Measurements from ENCODE around the gene DIO1.

DIO1 gene

DNA sequence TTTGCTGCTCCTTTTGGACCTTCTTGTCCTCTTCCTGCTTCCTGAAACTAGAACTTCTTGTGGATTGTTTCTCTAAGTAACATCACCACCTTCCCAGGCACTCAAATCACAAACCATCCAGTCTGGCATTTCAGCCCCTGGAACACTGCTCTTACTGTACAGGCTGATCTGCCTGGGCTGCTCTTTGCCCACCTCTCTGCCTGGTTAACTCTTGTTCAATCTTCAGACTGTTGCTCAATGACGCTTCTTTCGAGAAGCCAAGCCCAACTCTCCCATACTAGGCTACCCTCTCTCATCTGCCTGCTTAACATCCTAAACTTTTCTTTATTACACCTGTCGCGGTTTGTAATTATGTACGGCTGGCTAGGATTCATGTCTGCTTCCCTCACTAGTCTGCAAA lies 657 bp downstream of the DIO1 start:
- DNase-seq (ENCODE audit: low read depth), result no peak

DNA sequence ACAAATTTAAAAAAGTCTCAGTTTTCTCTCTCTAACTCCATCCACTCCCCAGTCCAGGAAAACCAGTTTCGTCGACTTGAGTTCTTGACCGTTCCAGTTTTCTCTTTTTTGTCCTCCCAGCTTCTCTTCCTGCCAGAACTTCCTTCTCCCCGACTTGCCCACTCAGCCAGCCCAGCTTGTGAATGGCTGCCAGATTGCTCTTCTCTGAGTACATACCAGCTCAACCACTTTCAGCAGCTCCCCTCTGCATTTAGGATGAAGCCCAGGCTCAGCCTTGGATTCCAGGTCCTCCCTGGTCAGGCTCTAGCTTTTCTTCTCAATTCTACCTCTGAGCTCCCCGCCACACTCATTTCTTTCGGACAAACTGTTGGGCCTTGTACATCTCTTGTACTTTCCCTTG lies 1.4 kb downstream of the DIO1 start:
- peak; percentile 10 for DNase-seq (ENCODE audit: low read depth)

DNA sequence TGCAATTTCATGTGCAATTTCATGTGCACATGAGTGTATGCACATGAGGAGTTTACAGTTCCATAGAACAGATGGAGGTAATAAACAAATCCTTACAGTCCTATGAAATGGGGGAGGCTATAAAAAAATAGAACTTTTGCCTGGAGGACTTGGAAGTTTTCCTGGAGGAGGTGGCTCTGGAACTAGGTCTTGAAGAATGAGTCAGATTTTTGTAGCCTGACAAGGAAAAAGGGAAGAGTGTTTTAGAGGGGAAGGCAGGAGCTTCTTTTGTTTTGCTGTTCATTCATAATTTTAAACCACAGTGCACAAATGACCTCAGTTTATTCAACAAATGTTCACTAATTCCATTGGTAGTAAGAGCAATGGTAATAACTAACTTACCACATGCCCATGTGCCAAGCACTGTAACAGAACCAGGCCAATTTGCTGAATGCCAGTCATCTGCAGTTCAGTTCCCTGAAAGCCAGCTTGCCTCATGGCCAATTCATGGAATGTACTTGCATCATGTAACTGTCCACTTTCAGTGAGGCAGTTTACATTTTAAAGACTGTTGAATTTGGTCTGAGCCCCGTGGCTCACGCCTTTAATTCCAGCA lies 2.7 kb downstream of the DIO1 start:
- DNase-seq (ENCODE audit: low read depth), result peak; percentile 95

DNA sequence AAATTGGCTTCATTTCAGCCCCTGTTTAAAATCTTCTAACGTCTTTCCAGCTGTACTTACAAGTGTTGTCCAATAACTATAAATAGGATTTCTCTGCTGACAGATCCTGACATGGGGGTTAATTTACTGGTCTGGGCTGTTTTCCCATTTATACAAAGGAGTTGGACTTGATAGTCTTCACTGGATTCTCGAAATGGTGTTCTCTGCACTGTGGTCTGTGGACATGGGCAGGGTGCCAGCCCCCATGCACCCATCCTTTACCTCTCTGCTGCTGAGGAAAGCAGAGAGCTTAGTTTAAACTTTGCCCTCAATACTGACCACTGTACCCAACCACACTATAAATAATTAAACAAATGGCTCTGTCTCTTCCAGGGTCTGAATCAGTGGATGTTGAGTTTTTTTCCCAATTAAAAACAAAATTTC lies 5.2 kb downstream of the DIO1 start:
- peak; percentile 75 for DNase-seq (ENCODE audit: low read depth)

DNA sequence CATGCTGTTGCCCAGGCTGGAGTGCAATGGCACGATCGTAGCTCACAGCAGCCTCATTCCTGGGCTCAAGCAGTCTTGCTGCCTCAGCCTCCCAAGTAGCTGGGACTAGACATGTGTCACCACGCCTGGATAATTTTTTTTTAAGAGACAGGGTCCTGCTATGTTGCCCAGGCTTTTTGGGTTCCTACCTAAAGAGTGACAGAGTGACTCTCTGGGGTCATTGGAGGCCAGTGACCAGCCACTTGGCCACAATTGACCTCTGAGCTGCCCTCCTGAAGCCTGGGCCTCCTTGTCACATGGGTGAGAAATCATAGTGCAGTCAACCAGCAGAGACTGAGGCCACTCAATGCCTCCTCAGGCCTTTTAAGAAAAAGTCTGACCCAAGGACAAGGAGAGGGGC lies 5.7 kb downstream of the DIO1 start:
- no peak for DNase-seq (ENCODE audit: low read depth)

DNA sequence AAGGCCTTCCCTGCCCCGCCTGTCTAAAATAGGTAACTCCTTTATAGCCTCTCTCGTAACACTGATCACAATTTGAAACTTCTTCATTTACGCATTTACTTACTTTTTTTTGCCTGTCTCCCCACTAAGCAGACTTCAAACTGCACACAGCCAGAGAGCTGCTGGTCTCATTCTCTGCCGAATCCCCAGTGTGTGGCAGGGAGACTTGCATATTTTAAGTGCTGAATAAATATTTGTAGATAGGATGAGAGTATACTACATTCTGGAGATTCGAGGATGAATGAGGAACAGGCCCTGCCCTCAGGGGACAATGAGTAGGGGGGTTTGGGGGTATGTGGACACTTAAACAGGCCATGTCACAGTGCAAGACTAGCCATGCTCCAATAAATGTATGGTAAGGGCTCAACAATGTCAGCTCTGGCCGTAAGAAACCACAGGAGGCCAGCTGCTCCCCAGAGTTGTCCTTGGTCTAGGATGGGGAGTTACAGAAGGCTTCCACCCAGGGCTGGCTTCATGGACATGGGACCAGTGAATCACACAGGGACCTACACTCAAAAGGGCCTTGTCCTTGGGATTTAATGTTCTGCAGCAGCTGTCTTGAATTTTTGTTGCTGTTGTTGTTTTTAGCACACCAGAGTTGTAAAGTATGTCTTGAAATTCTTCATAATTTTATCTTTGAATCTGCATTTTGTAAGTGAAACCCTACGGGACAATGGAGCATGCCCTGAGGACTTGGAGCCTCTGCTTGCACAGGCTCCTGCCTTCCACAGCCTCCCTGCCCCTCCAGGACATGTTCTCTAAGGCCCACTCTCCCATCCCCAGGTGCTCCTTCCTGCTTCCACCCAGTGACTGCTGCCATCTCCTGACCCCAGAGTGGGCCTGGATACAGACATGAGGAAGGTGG lies 8.5 kb downstream of the DIO1 start:
- peak; percentile 36 for DNase-seq (ENCODE audit: low read depth)

DNA sequence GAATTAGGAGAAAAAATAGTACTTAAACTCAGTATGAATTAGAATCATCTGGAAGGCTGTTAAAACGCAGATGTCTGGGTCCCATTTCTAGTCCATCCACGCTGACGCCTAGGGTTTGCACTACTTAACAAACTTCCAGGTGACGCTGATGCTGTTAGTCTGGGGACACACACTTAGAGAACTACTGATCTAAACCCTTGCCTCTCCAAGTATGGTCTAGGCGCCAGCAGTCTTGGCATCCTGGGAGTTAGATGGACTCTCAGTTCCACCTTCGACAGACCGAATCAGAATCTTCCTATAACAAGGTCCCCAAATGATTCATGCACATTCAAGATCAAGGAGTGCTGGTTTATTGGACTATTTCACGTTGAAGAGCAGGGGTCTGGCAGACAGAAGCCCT lies 11.5 kb downstream of the DIO1 start:
- no peak for DNase-seq (ENCODE audit: low read depth)

DNA sequence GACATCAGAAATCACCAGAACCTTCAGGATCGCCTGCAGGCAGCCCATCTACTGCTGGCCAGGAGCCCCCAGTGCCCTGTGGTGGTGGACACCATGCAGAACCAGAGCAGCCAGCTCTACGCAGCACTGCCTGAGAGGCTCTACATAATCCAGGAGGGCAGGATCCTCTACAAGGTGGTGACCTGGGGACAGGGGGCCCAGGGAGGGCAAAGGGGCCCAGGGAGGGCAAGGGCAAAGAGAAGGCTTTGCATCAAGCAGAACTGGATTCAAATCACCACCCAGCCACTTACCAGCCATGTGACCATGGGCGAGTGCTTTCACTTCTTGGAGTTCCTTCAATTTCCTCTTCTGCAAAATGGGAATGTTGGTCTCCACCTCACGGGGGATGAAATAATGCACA lies 12.1 kb downstream of the DIO1 start:
- no peak for DNase-seq (ENCODE audit: low read depth)

DNA sequence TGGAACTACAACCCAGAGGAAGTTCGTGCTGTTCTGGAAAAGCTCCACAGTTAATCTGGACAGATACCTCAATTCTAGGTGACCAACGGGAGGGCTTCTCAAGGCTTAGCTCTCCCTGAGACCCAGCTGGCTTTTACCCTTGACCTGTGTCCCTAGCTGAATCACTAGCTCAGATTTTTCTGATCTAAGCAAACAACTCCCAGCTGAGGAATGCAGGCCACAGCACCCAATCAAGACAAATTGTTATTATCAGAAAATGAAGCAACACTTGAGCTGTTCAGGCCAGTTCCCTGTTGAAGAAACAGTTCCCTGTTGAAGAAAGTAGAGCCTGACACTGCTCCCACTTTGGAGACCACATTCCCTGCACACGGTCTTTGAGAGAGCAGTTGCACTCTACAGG lies 16.0 kb downstream of the DIO1 start:
- peak; percentile 26 for DNase-seq (ENCODE audit: low read depth)

DNA sequence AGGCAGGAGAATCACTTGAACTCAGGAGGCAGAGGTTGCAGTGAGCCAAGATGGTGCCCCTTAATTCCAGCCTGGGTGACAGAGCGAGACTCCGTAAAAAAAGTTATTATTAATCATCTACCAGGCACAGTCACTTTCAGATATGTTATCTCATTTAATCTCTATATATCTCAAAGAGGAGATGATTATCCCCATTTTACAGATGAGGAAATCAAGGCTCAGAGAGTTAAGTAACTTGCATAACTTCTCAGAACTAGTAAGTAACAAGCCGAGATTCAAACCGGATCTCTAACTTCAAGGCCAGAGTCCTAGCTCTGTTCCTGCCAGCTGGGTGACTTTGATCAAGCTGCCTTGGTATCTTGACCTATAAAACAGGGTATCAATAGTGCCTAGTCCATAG lies 17.5 kb downstream of the DIO1 start:
- DNase-seq (ENCODE audit: low read depth), result no peak

DNA sequence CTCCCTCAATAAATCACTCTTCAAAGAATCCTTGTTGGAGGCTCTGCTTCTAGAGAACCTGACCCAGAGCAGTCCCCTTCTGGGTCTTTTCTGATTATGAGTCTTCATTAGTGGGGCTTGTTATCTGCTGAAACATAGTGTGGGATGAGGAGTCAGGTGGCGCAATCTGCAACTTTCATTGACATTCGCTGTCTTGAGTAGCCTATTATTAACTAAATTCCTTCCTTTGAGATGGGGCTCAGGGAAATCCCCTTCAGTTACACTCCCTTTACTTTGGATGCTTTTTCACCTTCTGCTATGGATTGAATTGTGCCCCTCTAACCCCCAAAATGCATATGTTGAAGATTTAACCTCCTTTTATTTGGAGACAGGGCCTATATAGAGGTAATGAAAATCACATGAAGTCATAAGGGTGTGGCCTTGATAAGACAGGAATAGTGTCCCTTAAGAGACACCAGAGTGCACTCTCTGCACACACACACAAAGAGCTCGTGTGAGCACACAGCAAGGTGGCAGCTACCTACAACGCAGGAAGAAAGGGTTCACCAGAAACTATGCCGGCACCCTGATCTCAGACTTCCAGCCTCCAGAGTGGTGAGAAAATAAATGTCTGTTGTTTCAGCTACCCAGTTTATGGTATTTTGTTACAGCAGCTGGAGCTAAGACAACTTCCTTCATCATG lies 19.5 kb downstream of the DIO1 start:
- DNase-seq (ENCODE audit: low read depth), result no peak

DNA sequence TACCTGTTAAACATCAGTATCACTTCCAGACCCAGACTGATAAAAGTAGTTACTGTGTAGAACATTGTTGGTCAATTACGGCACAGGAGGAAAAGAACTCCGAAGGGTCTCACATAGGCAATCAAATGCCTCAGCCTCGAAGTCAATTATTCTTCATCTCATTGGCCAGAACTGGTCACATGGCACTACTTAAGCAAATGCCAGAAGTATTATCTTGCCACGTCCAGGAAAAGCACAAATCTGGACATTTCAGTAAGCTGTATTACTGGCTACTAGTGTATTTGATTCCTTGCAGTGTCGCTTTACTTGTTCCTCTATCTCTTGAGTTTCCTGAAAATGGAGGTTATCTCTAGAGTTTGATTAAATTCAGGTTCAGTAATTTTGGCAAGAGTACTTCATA lies 24.4 kb downstream of the DIO1 start:
- no peak for DNase-seq (ENCODE audit: low read depth)

DNA sequence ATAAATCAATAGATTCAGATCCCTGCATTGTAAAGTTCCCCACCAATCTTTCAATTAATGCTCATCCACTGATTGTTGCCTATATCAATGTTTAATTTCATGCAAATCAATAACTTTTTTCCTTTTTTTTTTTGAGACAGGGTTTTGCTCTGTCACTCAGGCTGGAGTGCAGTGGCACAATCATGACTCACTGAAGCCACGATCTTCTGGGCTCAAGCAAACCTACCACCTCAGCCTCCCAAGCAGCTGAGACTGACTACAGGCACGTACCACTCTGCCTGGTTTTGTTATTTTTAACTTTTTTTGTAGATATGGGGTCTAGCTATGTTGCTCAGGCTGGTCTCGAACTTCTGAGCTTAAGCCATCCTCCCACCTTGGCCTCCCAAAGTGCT lies 25.7 kb downstream of the DIO1 start:
- DNase-seq (ENCODE audit: low read depth), result peak; percentile 56

DNA sequence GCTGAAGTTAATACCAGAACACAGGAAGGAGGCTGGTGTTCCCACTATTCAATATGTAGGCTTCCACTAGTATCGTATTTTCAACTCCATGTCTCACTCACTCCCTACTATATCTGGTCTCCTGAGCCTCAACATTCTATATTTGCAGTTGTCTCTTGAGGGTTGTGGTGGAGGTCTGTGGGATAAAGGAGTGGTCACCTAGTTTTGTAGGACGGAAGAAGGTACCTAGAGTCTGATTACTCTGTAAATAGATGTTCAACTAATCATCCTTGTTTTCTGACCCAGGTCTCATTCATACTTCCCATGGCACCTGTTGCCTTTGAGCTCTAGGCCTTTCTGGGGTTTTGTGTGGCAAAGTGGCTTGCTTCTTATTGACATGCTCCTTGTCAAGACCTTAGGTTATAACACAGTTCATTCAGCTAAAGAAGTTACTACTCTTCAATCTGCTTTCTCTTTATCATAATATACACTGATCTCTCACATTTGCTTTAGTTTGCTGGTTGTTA lies 33.4 kb downstream of the DIO1 start:
- DNase-seq (ENCODE audit: low read depth), result no peak

DNA sequence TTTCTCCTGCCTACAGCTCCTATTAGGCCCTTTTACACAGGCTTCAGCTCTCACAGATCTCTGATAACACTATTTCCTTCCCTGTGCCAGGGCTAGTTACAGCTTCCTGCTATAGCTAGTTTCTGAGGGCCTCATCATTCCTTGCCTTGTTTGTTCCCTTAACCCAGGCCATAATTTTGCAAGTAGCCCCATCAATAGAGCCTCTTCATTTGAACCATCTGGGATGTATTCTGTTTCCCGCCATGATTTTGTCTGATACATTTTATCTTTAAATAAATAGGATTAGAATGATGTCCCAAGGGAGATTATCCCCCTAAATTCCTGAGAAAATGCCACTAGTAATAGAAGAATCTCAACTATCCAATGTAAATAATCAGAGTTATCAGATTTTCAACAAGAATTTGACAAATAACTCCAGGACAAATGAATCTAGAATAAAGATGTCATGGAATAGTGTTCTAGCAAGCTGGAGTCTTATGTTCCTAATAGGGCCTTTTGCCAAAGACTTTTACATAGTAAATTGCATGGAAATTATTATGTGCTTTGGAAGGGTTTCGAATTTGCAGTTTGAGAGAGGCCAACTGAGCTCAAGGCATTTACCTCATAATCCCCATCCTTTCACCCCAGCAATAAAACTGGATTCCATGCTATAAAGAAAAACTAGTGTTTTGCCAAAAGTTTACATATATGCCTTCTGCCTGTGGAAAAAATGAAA lies 35.4 kb downstream of the DIO1 start:
- peak; percentile 59 for DNase-seq (ENCODE audit: low read depth)

DNA sequence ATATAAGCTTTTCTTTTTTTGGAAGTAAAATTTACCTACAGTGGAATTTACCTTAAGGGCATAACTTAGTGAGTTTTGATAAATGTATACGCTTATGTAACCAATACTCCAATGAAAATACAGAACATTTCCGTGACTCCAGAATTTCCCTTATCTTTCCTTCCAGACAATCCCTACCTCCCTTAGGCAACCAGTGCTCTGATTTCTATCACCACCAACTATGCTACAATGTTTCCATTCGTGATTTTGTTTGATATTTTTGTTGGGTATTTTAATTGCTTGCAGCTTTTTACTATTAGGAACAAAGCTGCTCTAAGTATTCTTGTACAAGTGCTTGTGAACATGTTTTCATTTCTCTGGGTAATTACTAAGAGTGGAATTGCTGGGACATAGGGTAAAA lies 36.9 kb downstream of the DIO1 start:
- no peak for DNase-seq (ENCODE audit: low read depth)

DNA sequence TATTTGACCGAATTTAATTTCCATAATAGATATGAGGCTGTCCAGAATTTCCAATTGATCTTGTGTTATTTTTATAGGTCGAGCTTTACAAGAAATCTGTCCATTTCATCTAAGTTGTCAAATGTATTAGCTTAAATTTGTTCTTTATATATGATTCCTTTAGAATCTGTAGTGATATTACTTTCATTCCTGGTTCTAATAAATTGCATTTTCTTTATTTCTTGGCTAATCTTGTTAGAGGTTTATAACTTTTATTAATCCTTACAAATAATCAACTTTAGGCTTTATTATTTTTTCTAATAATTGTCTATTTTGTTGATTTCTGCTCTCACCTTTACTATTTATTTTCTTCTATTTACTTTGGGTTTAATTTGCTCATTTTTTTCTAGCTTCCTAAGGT lies 37.5 kb downstream of the DIO1 start:
- no peak for DNase-seq (ENCODE audit: low read depth)

DNA sequence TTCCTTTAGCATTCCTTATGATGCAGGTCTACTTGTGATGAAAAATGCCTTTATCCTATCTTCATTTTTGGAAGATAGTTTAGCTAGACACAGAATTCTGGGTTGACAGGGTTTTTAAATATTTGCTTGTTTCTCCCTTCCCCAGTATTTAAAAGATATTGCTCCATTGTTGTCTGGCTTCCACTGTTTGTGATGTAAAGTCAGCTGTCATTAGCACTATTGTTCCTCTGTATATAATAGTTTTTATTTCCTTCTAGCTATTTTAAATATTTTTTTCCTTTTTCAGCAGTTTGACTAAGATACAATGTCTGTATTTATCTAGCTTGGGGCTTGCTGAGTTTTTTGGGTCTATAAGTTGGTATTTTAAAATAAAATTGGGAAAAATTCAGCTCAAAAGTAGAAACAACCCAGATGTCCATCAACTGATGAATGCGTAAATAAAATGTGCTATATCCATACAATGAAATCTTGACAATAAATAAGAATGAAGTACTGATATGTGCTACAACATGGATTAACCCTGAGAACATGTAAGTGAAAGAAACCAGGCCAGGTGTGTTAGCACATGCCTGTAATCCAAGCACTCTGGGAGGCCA lies 40.3 kb downstream of the DIO1 start:
- no peak for DNase-seq (ENCODE audit: low read depth)

DNA sequence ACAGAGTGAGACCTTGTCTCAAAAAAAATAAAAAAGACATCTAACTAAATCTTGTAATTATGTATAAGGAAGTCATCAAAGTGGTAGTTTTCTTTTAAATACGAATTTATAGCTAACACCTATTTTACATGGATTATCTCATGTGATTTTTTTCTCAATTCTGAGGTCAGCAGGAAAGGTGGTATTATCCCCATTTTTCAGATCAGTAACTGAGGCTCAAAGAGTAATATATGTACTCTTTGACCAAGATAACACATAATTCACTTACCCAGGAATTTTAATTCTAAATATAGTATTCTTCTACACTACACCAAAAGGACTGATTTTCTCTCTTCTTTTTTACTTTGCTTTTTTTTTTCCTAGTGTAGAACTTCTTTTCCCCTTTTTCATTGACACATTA lies 42.4 kb downstream of the DIO1 start:
- no peak for DNase-seq (ENCODE audit: low read depth)

DNA sequence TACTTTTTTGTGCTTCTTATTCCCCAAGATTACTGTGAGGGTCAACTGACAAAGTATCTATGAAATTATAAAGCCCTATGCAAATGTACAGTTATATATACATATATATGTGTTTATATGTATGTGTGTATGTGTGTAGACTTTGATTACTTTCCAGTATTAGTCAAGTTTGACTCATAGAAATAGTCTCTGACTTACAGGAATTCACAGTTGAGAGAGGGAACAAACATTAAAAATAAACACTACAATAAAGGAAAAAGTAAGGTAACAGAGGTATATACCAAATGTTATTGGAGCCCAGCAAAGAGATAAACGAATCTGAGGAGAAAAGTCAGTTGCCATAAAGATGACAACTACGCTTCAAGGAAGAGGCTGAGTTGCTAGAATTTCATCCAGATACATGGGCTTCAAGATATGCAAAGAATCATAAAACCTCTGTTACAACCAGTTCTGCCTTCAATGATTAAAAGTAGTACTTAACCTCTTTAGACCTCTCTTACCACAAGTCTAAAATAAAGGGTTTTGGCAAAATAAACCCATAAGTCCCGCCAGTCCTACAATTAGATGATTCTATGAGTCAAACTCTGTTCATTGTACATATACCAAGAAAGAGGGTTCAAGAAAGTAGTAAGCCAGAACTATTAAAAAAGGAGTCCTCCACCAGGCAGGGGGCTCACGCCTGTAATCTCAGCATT lies 44.3 kb downstream of the DIO1 start:
- peak; percentile 61 for DNase-seq (ENCODE audit: low read depth)

Measured in EH (cell line).